SK-N-DZ (cell line): ENCODE data around the gene BCL2L11. TPM values are rescaled to one million over a fixed set of nuclear protein-coding genes. Genes with fewer than 3 reads are reported as not detected.
"Not testable (repeated sequence)": the region's sequence is repeated elsewhere in the genome, so short reads cannot be mapped to it uniquely, and the experiment has no call there.

Source experiments
- DNase-seq: peaks from one replicate; pipeline ENCODE4 v3.0.0-alpha.2; 2015; ENCODE audit warnings: low spot score
- polyA plus RNA-seq, 2 experiments: library from polyadenylated mRNA; depleted of rRNA; stranded (reverse); fragments of >200 nt; gene quantifications; 2 replicates each; pipeline ENCODE4 v1.2.3, GENCODE V29; 2014

The BCL2L11 gene
- 18.6 and 19.4 TPM in 2 replicates for polyA plus RNA-seq (2014; cell fraction: cytosol; rRNA removed)
- polyA plus RNA-seq (2014; cell fraction: nucleus; rRNA removed) = 14.6 and 27.2 TPM in 2 replicates

- peak; percentile 90 for DNase-seq
Observed at GRCh38 chr2:111120253-111121027, at the start of gene BCL2L11. BCL2L11 (plus strand) TSS chr2:111120914; CDS start chr2:111123746, 2,832 bp downstream.

GRCh38 chr2:111071600-111072171 lies 49.0 kb upstream of the BCL2L11 start:
- no peak for DNase-seq

GRCh38 chr2:111072220-111072871 lies 48.4 kb upstream of the BCL2L11 start:
- DNase-seq = no peak

- DNase-seq = not testable (repeated sequence)
Observed at GRCh38 chr2:111082659-111083058, 38.1 kb upstream of the BCL2L11 start.

GRCh38 chr2:111091811-111092211 lies 28.9 kb upstream of the BCL2L11 start:
- DNase-seq = no peak

- no peak for DNase-seq
Observed at GRCh38 chr2:111094691-111095090, 26.0 kb upstream of the BCL2L11 start.

GRCh38 chr2:111095434-111095833 lies 25.3 kb upstream of the BCL2L11 start:
- DNase-seq = no peak

GRCh38 chr2:111099402-111099801 lies 21.3 kb upstream of the BCL2L11 start:
- no peak for DNase-seq

- no peak for DNase-seq
Observed at GRCh38 chr2:111100087-111100764, 20.5 kb upstream of the BCL2L11 start.

GRCh38 chr2:111100765-111101162 lies 19.9 kb upstream of the BCL2L11 start:
- no peak for DNase-seq

GRCh38 chr2:111101592-111101991 lies 19.1 kb upstream of the BCL2L11 start:
- DNase-seq = no peak

GRCh38 chr2:111102216-111102615 lies 18.5 kb upstream of the BCL2L11 start:
- DNase-seq = no peak

GRCh38 chr2:111105926-111106325 lies 14.8 kb upstream of the BCL2L11 start:
- no peak for DNase-seq

- no peak for DNase-seq
Observed at GRCh38 chr2:111106706-111107105, 14.0 kb upstream of the BCL2L11 start.

GRCh38 chr2:111108745-111109271 lies 11.9 kb upstream of the BCL2L11 start:
- DNase-seq = no peak

GRCh38 chr2:111111101-111111755 lies 9.5 kb upstream of the BCL2L11 start:
- no peak for DNase-seq

- DNase-seq = no peak
Observed at GRCh38 chr2:111113838-111114237, 6.9 kb upstream of the BCL2L11 start.

- DNase-seq = no peak
Observed at GRCh38 chr2:111116011-111116746, 4.5 kb upstream of the BCL2L11 start.

- peak; percentile 82 for DNase-seq
Observed at GRCh38 chr2:111116843-111117597, 3.7 kb upstream of the BCL2L11 start.
